HUES6 (cell line): ENCODE measurements around the gene BAZ2B.

ENCODE experiments used
- H3K27ac ChIP-seq: 2 replicates; pipeline ENCODE4 v1.7.0; 2013; ENCODE audit warnings: low read depth, mild to moderate bottlenecking, low read length, inconsistent platforms
- H3K27me3 ChIP-seq: 2 replicates; pipeline ENCODE4 v1.6.1; 2013; ENCODE audit warnings: low read length; ENCODE audit not compliant: control insufficient read depth, insufficient read depth
- H3K36me3 ChIP-seq: 2 replicates; pipeline ENCODE4 v1.6.1; 2013; ENCODE audit warnings: low read length; ENCODE audit not compliant: control insufficient read depth, insufficient read depth
- H3K4me1 ChIP-seq: 2 replicates; pipeline ENCODE4 v1.6.1; 2013; ENCODE audit warnings: low read length; ENCODE audit not compliant: control insufficient read depth, insufficient read depth
- H3K4me3 ChIP-seq: 2 replicates; pipeline ENCODE4 v1.5.1; 2013; ENCODE audit warnings: low read depth, low read length
- H3K9ac ChIP-seq: one replicate; pipeline ENCODE4 v1.6.1; 2013; ENCODE audit warnings: mild to moderate bottlenecking, low read length
- H3K9me3 ChIP-seq: 2 replicates; pipeline ENCODE4 v1.6.1; 2013; ENCODE audit warnings: low read depth, low read length; ENCODE audit not compliant: control insufficient read depth, insufficient read depth

BAZ2B gene

GRCh38 chr2:159281002-159281401 is 335.3 kb downstream of the BAZ2B start:
- no peak overlapping the region for H3K27ac ChIP-seq
- H3K4me3 ChIP-seq, result no peak overlapping the region
- H3K36me3 ChIP-seq, result peaks cover 4% of the 10 kb centered on the region
- no peaks in the 10 kb centered on the region for H3K9me3 ChIP-seq
- 0 out of 2 replicates have a peak, but pooled peaks cover 3% of the 10 kb centered on the region for H3K4me1 ChIP-seq
- no peaks in the 10 kb centered on the region for H3K27me3 ChIP-seq
- H3K9ac ChIP-seq, result no peak overlapping the region

DNA sequence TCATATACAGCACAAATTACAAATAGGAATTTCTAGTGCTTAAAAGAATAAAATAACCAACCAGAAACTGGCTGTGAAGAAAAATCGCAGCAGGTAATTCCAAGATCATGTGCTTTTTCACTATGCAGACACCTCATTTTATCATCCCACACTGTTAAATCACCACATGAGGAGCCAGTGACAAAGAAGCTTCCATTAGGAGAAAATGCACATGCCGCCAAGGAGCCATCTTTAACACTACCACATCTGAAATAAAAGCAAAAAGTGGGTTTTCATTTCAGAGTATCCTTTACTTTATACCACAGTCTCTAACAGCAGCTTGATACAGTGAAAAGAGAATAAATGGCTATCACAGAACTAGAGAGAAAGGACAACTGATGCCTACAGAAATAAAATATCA is 336.6 kb downstream of the BAZ2B start:
- Histone ChIP-seq H3K9ac (no peak overlapping the region), H3K9me3 (no peaks in the 10 kb centered on the region), H3K27me3 (no peaks in the 10 kb centered on the region), H3K4me1 (no peaks in the 10 kb centered on the region), H3K36me3 (peaks cover 4% of the 10 kb centered on the region), H3K27ac (no peak overlapping the region), H3K4me3 (no peak overlapping the region)

GRCh38 chr2:159275111-159275510 is 341.2 kb downstream of the BAZ2B start:
- Histone ChIP-seq H3K9ac (no peak overlapping the region), H3K4me1 (peaks cover 6% of the 10 kb centered on the region), H3K27me3 (no peaks in the 10 kb centered on the region), H3K9me3 (no peaks in the 10 kb centered on the region), H3K36me3 (peaks cover 10% of the 10 kb centered on the region; the same call in 1 of the 2 replicates), H3K4me3 (no peak overlapping the region), H3K27ac (no peak overlapping the region)

- Histone ChIP-seq H3K9me3 (no peaks in the 10 kb centered on the region), H3K9ac (no peak overlapping the region)
These were observed 344.2 kb downstream of the BAZ2B start for GRCh38 chr2:159272156-159272555.

GRCh38 chr2:159270744-159271379 is 345.5 kb downstream of the BAZ2B start:
- Histone ChIP-seq H3K9me3 (no peaks in the 10 kb centered on the region), H3K4me3 (no peak overlapping the region), H3K36me3 (peaks cover 10% of the 10 kb centered on the region; the same call in 1 of the 2 replicates), H3K27ac (no peak overlapping the region), H3K27me3 (no peaks in the 10 kb centered on the region), H3K9ac (no peak overlapping the region), H3K4me1 (peaks cover 6% of the 10 kb centered on the region)

More at GRCh38 chr2:159272156-159272555, 344.2 kb downstream of the BAZ2B start:
- Histone ChIP-seq H3K27ac (peak overlapping the region; percentile 74; the same call in 1 of the 2 replicates), H3K36me3 (peaks cover 10% of the 10 kb centered on the region; the same call in 1 of the 2 replicates), H3K4me1 (peaks cover 6% of the 10 kb centered on the region), H3K4me3 (no peak overlapping the region), H3K27me3 (no peaks in the 10 kb centered on the region)
